A549 (cell line): ENCODE data around the gene SERPING1. TPM values are rescaled to one million over a fixed set of nuclear protein-coding genes. Genes with fewer than 3 reads are reported as not detected.
A peak's percentile ranks its signal among the peaks of the same experiment; 100 is the strongest.

Source experiments
- ATAC-seq, 2 experiments: fragments of 200-7000 bp in 1 of 2; fragments of >200 bp in 1 of 2; cut with Nextera tagmentation in 1 of 2; cut with Tn5 transposase in 1 of 2; 3 replicates each; pipeline versions ENCODE4 v1.8.0 to v1.9.1; 2018 to 2020; ENCODE audit warnings: mild to moderate bottlenecking in 1 of 2, moderate library complexity in 1 of 2
- CTCF ChIA-PET: fragments of 300-600 bp; sonication (Branson Sonifier 250); formaldehyde crosslinking; extraction: SDS; loops from one replicate; lab custom pipeline; 2021; ENCODE audit warnings: antibody characterized with exemption, inconsistent platforms; lab: Yijun Ruan, JAX
- POLR2A ChIA-PET: fragments of 350-600 bp; formaldehyde crosslinking; extraction: SDS; loops from one replicate; lab custom pipeline; 2021; ENCODE audit warnings: antibody characterized with exemption, inconsistent platforms; lab: Yijun Ruan, JAX
- DNase-seq, 2 experiments: peaks; one replicate each; pipeline versions ENCODE4 v3.0.0 to v3.0.0-alpha.2; 2011 to 2016; ENCODE audit warnings: low read depth in 1 of 2, low spot score in 1 of 2
- FAIRE-seq: peaks from 2 replicates; lab custom pipeline; 2011; peaks lifted over from hg19 to GRCh38; lab: Jason Lieb, UNC
- H3K27ac ChIP-seq, 2 experiments: fragments of >200 bp; sonication (Bioruptor Twin); formaldehyde crosslinking; 3 replicates each; pipeline ENCODE4 v1.5.1; 2016 to 2017
- H3K4me1 ChIP-seq: fragments of >200 bp; sonication (Bioruptor Twin); formaldehyde crosslinking; 3 replicates; pipeline ENCODE4 v1.6.1; 2016
- H3K4me2 ChIP-seq: fragments of >200 bp; sonication (Bioruptor Twin); formaldehyde crosslinking; 3 replicates; pipeline ENCODE4 v1.6.1; 2016
- H3K4me3 ChIP-seq: fragments of >200 bp; sonication (Bioruptor Twin); formaldehyde crosslinking; 3 replicates; pipeline ENCODE4 v1.5.1; 2016
- H3K9me3 ChIP-seq: fragments of >200 bp; sonication (Bioruptor Twin); formaldehyde crosslinking; 3 replicates; pipeline ENCODE4 v1.6.1; 2016
- CBX8 ChIP-seq: fragments of 200-600 bp; sonication (generic); IDR thresholded peaks from 2 replicates; pipeline ENCODE4 v1.6.1; 2016
- CHD2 ChIP-seq: fragments of 150-350 bp; IDR thresholded peaks from 2 replicates; pipeline ENCODE4 v1.6.1; 2014; ENCODE audit warnings: low read length; ENCODE audit not compliant: partially characterized antibody
- CHD4 ChIP-seq: fragments of 200-600 bp; sonication (generic); IDR thresholded peaks from 2 replicates; pipeline ENCODE4 v1.6.1; 2016; ENCODE audit warnings: antibody characterized with exemption, mild to moderate bottlenecking, borderline replicate concordance
- E2F6 ChIP-seq: IDR thresholded peaks from 2 replicates; pipeline ENCODE4 v1.6.1; 2012; ENCODE audit warnings: low read depth, borderline replicate concordance
- EHF ChIP-seq: fragments of 250-450 bp; sonication (Bioruptor Pico); IDR thresholded peaks from 2 replicates; pipeline ENCODE4 v1.5.0; 2020; ENCODE audit warnings: mild to moderate bottlenecking
- ELK1 ChIP-seq: fragments of 150-350 bp; IDR thresholded peaks from 2 replicates; pipeline ENCODE4 v1.6.1; 2014; ENCODE audit warnings: low read depth, mild to moderate bottlenecking, low read length
- ESRRA ChIP-seq: fragments of 150-350 bp; IDR thresholded peaks from 2 replicates; pipeline ENCODE4 v1.6.1; 2014; ENCODE audit warnings: mild to moderate bottlenecking, low read length, borderline replicate concordance
- HMGXB4 ChIP-seq: fragments of 250-450 bp; sonication (Bioruptor Pico); IDR thresholded peaks from 2 replicates; pipeline ENCODE4 v1.5.0; 2021; ENCODE audit warnings: mild to moderate bottlenecking, moderate library complexity, borderline replicate concordance
- JUNB ChIP-seq: fragments of >200 bp; sonication (Bioruptor Twin); formaldehyde crosslinking; IDR thresholded peaks from 2 replicates; pipeline ENCODE4 v1.6.1; 2016
- KDM5A ChIP-seq: fragments of 200-600 bp; sonication (generic); IDR thresholded peaks from 2 replicates; pipeline ENCODE4 v1.6.1; 2016; ENCODE audit warnings: antibody characterized with exemption, mild to moderate bottlenecking
- MAFK ChIP-seq: fragments of 450-650 bp; IDR thresholded peaks from 2 replicates; pipeline ENCODE4 v1.6.1; 2014; ENCODE audit not compliant: partially characterized antibody
- MAZ ChIP-seq: fragments of 150-350 bp; IDR thresholded peaks from 2 replicates; pipeline ENCODE4 v1.6.1; 2014; ENCODE audit warnings: antibody characterized with exemption, low read depth, low read length, borderline replicate concordance
- MYC ChIP-seq: IDR thresholded peaks from 2 replicates; pipeline ENCODE4 v1.6.1; 2012; ENCODE audit warnings: mild to moderate bottlenecking, inconsistent platforms, low read length, improper control_type of control experiment, borderline replicate concordance
- NFE2L2 ChIP-seq: fragments of 150-350 bp; conservative IDR thresholded peaks from 2 replicates; pipeline ENCODE4 v1.6.1; 2014; ENCODE audit warnings: low read length
- NR3C1 ChIP-seq: fragments of >200 bp; sonication (Bioruptor Twin); formaldehyde crosslinking; IDR thresholded peaks from 3 replicates; pipeline ENCODE4 v1.6.1; 2017
- PHF8 ChIP-seq: fragments of 200-600 bp; sonication (generic); IDR thresholded peaks from 2 replicates; pipeline ENCODE4 v1.6.1; 2016; ENCODE audit warnings: low read depth, mild to moderate bottlenecking, antibody characterized with exemption, moderate library complexity, borderline replicate concordance
- RARB ChIP-seq: fragments of 250-450 bp; sonication (Bioruptor Pico); IDR thresholded peaks from 2 replicates; pipeline ENCODE4 v1.8.0; 2021; ENCODE audit warnings: mild to moderate bottlenecking, moderate library complexity
- USF2 ChIP-seq: fragments of 450-650 bp; IDR thresholded peaks from 2 replicates; pipeline ENCODE4 v1.6.1; 2014; ENCODE audit warnings: antibody characterized with exemption
- WGBS: methylation state at CpG from one replicate; pipeline ENCODE4 v1.1.6; 2017; ENCODE audit errors: missing lambda C conversion rate; 5-methylcytosine and 5-hydroxymethylcytosine counted together
- polyA plus RNA-seq, 4 experiments: library from polyadenylated mRNA; depleted of rRNA in 3 of 4; stranded (reverse); fragments of >200 nt; fragmentation: RNase III in 1 of 4; extraction: RNeasy Plus Mini Kit Qiagen cat#74134 plus additional on column Dnase treatment in 1 of 4; gene quantifications; 2 replicates in 3 of 4; 3 replicates in 1 of 4; pipeline ENCODE4 v1.2.3, GENCODE V29; 2011 to 2017

Gene SERPING1
- polyA plus RNA-seq, 2 of the 4 experiments (the other 2 are of a cell fraction), result 0.59 to 0.63 TPM

- H3K4me1 ChIP-seq, result peaks cover 26% of the 10 kb centered on the region
- ChIA-PET CTCF (interaction anchor here (0.7 to 11.7 kb wide), 21 partner anchors 8 to 294 kb away, joined by 3 to 318 read pairs (median 4); partner anchors contain the start of genes RTN4RL2, TIMM10, UBE2L6 and YPEL4), POLR2A (no interaction called here)
- peak overlapping the region; percentile 87 for H3K4me2 ChIP-seq
- 41% methylated on average over 14 of the region's 15 CpGs for WGBS
- H3K9me3 ChIP-seq, result no peaks in the 10 kb centered on the region
- peak in 1 of 2 experiments; percentile 8; a peak in 3 of 6 replicates for ATAC-seq
- peak overlapping the region; percentile 89 for H3K4me3 ChIP-seq
- TF ChIP-seq ESRRA (no peak), KDM5A (no peak), MAZ (no peak), CHD2 (no peak), NR3C1 (no peak), USF2 (no peak), RARB (CRISPR knock-in tag) (no peak), MYC (no peak), MAFK (no peak), EHF (no peak), PHF8 (no peak)
- TF ChIP-seq, all 56 proteins: peak for 0
- peak overlapping the region; percentile 99 for H3K27ac ChIP-seq
- DNase-seq (peak in 1 of 2 experiments; percentile 27), FAIRE-seq (no peak)
Observed at GRCh38 chr11:57639321-57640067, 42.0 kb downstream of the SERPING1 start.

- no peak for FAIRE-seq
- no peaks in the 10 kb centered on the region for H3K9me3 ChIP-seq
- peaks cover 30% of the 10 kb centered on the region for H3K4me1 ChIP-seq
- WGBS, result 89% methylated on average over 9 of the region's 9 CpGs
- CTCF ChIA-PET, result interaction anchor here (0.7 to 11.7 kb wide), 30 partner anchors 9 to 295 kb away, joined by 3 to 318 read pairs (median 4); partner anchors contain the start of genes CLP1, RTN4RL2, TIMM10 and UBE2L6
- H3K4me3 ChIP-seq, result no peak overlapping the region
- TF ChIP-seq CBX8 (no peak), HMGXB4 (CRISPR knock-in tag) (no peak), CHD4 (no peak), JUNB (no peak), E2F6 (no peak), NFE2L2 (no peak), MAFK (peak; percentile 11), ELK1 (no peak)
- peak overlapping the region; percentile 99; a peak in 3 of 6 replicates for H3K27ac ChIP-seq
- no peak for DNase-seq
- POLR2A ChIA-PET, result interaction anchor here (1.4 to 1.9 kb wide), 2 partner anchors 65 to 72 kb away, joined by 3 to 16 read pairs; partner anchors contain the start of gene UBE2L6
- H3K4me2 ChIP-seq, result peak overlapping the region; percentile 87
- no peak for ATAC-seq
Observed at GRCh38 chr11:57640068-57640800, 42.7 kb downstream of the SERPING1 start.
